HG03175 (cell line): ENCODE data around the gene SPDYE1.
A peak's percentile ranks its signal among the peaks of the same experiment; 100 is the strongest.

ENCODE experiments used
- ATAC-seq: cut with Tn5 transposase; IDR thresholded peaks from one replicate; pipeline ENCODE4 v1.9.1; 2021; ENCODE audit warnings: mild to moderate bottlenecking, moderate library complexity; ENCODE audit not compliant: unreplicated experiment

The SPDYE1 gene

DNA sequence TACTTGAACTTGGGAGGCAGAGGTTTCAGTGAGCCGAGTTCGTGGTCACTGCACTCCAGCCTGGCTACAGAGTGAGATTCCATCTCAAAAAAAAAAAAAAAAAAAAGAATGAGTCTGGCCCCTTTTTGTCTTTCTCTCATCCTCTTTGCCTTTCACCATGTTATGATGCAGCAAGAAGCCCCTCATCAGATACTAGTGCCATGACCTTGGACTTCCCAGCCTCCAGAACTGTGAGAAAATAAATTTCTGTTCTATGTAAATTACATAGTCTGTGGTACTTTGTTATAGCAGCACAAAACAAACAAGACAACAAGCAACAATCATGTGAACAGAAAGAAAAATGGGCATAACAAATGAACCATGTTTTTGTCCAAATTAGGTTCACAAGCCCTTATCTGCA, 44.5 kb downstream of the SPDYE1 start:
- no peak for ATAC-seq

DNA sequence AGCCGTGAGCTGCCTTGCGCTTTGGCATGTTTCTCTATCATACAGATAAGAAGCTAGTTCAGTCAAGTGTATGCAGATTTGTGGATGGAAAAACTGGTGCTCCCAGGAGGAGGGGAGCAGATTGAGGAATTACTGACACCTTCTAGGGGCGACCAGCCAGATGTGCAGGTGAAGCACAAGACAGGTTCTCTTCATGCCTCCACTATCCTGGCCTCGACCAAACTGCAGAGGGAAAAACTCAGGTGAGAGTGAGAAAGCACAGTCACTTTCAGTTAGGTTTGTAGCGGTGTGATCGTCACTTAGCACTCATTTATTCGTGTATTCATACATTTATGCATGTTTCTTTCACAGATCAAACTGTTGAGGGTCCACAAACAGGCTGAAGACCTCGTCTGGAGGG, 46.2 kb downstream of the SPDYE1 start:
- no peak for ATAC-seq

DNA sequence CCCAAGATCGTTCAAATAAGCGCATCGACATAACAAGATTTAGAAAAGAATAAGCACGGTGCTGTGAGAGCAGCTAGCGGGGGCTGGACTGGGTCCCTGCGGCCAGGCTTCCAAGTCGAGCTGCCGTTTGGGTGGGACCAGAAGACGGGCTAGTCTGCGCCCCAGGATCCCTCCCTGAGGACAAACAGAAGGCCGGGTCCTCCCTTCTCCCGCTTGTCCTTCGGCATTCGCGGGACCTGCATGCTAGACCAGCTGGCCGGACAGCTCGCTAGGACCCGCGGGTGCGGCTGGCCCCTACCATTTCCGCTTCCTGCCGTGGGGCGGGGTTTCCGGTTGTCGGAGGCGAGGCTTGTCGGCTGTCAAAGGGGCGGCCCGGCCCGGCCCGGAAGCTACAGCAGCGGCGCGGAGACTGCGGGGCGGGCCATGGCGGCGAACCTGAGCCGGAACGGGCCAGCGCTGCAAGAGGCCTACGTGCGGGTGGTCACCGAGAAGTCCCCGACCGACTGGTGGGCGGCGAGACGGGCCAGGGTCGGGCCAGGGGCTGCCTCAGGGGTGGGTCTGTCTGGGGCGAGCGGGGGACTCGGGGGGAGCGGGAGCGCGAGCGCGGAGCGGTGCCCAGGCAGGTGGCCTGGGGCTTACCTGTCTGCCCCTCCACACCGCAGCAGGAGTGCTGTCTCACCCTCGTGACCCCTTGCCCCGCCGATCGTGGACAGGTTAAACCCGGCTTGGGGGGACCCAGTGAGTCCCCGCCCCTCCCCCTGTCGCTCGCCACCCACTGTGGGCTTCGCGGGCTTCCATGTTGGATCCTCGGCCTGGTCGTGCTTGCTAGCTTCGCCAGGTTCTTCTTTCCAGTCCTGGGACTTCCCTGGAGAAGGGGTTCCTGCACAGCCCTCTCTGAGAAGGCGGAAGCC, 46.9 kb downstream of the SPDYE1 start, which contains the start of gene DBNL:
Gene DBNL, plus strand, starts transcription at position 388 of the 911 bp plus-strand sequence. Its CDS starts 36 bp downstream, at position 424.
- ATAC-seq: peak; percentile 66

DNA sequence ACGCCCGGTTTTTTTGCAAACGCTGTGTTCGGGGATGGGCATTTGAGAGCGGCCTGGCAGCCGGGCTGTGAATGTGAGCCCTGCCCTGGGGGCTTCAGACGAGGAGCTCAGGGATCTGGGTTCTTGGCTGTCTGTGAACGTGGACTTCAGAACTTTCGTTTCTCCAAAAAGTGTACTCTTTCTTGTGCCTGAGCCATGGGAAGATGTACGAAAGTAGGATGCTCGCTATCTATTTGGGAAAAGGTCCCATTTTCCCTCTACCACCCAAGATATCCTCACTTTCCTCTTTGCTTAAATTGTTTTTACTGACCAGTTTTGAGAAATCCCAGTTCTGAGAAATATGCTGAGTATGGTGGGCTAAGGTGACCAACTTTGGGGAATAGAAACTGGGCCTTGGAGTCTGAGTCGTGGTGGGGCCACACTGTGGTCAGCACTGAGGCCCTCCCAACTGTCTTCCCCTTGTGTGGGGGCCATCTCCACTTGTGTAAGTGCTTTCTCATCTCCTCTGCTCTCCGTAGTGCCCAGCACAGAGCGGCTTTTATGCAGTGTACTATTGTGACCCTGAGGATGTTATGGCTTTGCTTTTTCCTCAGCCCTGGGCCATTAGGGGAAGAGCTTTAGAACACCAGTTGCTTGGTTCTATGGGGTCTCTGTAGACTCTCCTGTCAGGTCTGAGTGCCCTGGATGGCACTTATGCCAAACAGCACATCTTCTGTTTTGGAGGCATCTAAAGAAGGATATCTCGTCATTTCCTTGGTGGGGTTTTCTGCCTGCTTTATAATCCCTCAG, 47.7 kb downstream of the SPDYE1 start:
- no peak for ATAC-seq

DNA sequence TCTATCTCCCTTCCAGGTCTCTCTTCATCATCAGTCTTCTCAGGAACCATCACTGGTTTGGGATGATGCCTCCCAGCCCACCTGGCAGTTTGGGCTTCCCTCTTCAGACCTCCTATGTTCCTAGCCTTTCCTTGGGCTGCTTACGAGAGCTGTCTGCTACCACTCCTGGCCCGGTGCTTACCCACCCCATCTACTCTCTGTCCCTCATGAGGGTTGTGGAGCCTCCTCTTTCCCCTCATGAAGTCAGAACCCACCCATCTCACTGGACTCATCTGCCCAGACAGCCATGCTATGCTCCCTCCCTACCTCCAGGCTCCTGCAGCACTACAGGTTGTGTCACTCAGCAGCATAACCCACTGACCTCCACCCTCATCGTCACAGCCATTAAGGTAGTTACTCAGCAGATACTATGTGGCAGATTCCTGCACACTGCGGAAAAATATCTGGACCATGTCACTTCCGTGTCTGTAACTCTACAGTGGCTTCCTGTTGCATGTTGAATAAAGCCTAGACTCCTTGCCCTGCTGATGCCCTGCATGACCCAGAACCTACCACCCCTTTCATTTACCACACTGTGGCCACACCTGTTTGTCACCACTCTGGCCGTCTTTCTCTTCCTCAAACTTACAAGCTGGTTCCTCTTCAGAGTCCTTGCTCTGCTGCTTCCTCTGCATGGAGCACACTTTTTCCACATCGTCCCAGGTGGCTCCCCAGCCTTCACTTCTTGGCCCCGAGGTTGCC, 48.8 kb downstream of the SPDYE1 start:
- peak; percentile 73 for ATAC-seq

DNA sequence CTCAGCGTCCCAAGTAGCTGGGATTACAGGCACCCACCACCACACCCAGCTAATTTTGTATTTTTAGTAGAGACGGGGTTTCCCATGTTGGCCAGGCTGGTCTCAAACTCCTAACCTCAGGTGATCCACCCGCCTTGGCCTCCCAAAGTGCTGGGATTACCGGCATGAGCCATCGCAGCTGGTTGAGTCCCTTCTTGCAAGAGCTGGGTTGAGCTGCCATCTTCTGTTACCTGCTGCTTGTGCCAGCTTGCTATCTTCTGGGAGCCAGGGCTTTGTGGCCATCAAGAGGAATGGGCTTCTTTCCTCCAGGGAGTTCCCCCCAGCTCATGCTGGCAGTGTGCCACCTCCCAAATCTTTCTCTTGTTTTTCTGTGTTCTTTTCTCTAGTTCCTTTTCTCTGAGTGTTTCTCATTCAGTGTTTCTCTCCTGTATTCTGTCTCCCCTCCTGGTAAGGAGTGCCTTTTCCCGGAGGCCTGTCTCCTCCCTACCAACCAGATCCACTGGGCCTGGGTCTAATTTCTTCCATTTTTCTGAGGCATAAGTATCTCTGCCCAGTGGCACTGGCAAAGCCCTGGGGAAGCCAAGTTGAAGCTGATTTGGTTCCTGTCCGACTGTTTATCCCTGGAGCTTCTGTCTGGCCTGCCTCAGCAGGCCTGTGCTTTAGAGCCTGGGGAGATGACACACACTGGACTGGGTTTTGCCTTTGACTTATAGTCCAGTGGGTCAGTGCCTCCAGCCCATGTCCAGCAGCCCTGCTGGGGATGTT, 50.5 kb downstream of the SPDYE1 start:
- ATAC-seq: no peak

DNA sequence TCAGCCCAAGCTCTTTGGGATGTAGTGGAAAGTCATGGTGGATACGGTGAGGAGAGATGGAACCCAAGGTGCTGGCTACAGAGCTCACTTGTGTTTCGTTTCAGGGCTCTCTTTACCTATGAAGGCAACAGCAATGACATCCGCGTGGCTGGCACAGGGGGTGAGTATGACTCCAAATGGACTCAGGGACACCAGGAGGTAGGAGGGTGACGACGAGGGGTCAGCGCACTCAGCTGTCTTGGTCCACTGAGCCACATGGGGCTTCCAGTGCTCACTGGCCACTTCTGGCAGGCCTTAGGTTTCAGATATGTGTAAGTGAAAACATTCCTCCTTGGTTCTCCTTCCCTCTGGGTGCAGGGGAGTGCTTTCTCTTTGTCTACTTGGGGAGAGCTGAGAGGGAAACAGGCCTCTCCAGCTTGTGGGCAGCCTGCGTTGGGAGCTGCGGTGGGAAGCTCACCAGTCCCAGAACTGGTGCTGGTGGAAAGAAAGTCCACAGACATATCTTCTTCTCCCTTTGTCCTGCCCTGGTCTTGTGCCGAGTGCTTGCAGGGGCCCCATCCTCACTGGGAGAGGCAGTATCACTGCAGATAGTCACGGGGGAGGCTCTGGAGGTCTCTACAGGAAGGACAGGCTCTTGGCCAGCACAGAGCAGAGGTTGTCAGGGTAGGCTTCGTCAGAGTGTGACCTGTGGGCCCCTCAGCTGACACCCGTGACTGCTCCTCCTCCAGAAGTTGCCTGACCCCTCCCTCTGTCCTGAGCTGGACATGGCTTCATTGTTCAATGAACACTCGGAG, 52.6 kb downstream of the SPDYE1 start:
- ATAC-seq: no peak

DNA sequence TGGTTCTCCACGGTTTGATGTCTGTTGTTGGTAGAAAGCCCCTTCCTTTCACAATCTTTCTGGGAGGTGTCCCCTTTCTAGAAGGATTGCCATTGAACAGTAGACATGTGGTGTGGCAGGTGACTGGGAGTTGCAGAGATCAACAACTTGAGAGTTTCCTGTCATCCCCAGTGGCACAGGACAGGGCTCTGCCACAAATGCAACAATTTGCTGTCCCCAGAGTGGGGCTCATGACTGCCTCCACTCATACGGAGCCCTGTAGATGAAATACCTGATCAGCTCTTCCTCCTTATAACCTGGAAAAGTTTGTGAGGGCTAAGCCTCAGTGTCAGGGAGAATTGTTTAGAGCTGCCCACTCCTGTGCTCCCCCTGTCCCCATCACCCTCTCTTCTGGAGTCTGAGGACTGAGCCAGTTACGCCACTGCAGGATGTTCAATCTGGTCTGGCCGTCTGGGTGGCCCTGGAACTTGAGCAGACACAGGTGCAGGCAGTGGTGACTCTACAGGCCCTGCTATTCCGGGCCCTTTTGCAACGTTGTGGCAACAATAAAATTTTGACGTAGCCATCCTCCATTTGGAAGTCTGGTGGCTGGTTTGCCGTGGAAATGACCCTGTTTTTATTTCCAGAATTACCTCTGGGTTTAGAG, 53.3 kb downstream of the SPDYE1 start:
- ATAC-seq: no peak

DNA sequence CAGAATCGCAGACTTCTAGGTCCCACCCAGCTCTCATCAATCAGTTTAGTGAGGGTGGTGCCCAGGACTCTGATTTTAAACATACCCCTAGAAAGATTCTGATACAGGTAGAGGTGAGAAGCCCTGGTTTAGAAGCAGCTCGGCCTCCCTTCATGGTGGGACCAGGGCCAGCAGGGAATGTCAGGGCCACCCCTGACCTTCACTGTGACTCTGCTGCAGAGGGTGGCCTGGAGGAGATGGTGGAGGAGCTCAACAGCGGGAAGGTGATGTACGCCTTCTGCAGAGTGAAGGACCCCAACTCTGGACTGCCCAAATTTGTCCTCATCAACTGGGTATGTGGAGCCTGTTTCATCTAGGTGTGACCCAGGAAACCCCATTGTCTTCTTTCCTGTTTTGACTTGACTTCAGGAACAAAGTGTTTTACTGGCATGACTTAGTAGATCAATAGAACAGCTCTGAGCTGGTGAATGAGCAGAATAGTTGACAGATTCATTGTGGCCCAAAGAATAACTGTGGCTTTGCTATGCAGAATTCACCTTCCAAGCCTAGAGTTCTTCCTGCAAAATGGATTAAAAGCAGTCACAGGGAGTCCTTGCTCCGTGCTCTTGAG, 54.0 kb downstream of the SPDYE1 start:
- no peak for ATAC-seq

DNA sequence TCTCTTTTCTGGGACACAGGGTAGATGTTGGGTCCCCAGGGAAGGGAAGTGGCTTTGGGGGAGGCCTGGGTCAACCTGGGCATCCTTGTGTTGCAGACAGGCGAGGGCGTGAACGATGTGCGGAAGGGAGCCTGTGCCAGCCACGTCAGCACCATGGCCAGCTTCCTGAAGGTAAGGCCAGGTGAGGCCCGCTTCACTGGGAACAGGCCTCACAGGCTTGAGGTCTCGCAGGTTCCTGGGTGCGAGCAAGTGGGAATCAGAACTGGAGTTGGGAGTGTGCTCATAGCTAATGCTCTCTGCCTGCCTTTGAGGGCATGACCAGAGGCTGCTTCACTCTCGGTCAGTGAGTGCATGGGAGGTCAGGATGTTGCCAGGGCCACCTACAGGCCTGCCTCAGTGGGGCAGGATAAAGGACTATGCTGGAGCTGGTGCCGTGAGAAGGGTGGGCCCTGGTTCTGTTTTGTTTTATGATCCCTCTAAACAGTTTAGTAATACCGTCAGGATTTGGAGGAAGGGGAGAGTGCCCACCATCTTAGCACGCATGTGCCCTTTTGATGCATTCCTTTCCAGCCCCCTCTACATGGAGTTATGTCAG, 55.2 kb downstream of the SPDYE1 start:
- no peak for ATAC-seq

DNA sequence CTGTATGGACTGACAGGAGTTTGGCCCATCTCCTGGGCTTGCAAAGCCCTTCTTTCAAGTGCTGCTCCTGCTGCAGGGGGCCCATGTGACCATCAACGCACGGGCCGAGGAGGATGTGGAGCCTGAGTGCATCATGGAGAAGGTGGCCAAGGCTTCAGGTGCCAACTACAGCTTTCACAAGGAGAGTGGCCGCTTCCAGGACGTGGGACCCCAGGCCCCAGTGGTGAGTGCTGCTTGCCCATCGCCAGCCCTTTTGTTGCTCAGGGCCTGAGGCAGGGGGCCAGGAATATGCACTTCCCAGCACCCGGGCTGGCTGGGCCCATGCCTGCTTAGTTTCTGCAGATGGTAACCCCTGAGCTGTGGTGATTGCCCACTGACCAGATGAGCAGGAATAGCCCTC, 59.0 kb downstream of the SPDYE1 start:
- no peak for ATAC-seq

DNA sequence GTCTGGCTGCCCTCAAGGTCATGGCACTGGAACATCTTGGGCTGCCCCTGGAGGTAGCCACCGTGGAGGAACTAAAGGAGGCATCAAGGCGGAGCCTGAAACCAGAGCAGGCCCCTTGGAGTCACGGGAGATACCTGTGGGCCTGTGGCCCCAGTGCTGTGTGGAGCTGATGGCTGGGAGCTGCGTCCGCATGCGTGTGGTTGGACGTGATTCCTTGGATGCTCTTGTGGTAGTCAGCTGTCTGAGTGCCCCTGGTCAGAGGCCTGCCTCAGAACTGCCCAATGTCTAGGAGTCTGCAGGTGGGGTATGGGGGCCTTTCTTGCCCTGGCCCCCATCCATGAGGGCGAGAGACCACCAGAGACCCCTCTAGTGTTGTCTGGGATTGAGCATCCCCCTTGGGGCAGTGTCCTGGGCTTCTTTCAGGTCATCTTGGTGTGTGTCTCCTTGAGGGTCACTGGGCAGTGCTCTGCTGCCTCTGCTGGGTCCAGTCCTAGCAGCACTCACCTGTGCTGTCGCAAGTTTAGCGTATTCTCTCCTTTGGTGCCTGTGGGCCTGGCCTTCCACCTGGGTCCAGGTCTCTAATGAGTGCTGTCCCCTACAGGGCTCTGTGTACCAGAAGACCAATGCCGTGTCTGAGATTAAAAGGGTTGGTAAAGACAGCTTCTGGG, 59.6 kb downstream of the SPDYE1 start:
- no peak for ATAC-seq

DNA sequence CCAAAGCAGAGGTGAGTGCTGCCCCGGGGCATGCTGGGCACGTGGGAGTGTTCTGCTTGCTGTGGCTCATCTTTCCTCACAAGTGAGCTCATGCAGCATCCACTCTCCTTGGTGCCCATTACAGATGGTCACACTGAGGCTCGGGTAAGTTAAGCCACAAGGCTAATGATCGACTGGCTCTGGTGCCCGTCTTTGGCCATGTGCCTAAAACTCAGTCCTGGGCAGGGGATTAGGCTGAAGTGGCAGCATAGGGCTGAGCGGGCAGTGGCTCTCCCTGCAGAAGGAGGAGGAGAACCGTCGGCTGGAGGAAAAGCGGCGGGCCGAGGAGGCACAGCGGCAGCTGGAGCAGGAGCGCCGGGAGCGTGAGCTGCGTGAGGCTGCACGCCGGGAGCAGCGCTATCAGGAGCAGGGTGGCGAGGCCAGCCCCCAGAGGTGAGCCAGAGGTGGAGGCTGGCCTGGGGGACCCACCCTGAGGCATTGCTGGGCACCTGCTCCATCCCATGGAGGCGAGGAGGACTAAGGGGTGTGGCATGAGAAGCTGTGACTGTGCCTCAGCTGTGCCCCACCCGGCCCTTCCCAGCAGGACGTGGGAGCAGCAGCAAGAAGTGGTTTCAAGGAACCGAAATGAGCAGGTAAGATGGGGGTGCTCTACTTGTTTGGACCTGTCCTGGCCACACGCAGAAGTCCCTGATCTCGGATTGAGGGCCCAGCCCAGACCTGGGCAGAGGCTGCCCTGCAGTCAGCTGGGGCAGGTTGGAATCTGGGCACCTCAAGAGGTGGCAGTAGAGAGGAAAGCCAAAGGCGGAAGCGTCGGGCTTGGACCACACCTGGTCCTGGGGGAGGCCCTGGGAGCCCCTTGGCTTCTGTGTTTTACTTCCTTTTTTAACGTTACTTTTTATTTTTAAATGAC, 60.4 kb downstream of the SPDYE1 start:
- ATAC-seq: no peak

DNA sequence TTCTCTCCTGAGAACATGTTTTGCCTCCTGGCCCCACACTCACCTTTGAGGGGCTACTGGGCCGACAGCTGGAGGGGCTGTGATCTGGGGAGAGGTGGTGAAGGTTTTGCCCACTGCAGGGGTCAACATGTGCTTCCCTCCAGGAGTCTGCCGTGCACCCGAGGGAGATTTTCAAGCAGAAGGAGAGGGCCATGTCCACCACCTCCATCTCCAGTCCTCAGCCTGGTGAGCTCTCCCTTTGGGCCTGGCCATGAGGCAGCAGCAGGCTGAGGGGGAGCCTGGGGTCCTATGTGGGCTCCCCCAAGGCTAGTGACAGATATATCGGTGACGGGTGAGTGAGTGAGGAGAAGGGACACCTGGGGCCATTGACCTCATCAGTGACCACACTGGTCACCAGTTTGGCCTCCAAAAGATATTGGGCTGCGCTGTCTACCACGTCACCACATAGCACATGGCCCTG, 61.1 kb downstream of the SPDYE1 start:
- ATAC-seq: peak; percentile 13

DNA sequence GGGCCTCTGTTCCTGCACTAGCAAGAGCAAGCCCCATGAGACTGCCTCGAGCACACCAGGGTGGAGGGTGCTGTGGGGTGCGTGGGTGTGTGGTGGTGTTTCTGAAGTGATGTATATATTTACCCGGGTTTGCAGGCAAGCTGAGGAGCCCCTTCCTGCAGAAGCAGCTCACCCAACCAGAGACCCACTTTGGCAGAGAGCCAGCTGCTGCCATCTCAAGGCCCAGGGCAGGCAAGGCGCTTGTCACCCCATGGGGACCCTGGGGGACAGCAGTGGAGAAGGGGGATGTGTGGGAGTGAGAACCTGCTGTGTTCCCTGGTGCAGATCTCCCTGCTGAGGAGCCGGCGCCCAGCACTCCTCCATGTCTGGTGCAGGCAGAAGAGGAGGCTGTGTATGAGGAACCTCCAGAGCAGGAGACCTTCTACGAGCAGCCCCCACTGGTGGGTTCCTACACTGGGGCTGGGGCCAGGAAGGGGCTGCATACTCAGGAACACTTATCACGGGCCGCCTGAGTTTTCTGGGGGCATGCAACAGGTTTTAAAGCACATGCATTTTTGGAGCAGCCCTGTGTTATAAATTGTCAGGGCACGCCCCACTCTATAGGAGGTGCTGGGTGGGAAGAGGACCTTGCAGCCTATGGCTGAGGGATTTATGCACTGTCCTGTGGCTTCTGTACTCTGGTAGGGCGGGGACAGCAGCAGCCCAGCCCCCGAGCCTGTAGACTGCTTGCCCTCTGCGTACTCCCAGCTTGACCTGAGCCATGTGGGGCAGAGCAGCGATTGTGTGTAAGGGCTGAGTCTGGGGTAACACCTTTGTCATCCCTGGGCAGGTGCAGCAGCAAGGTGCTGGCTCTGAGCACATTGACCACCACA, 61.8 kb downstream of the SPDYE1 start:
- ATAC-seq: peak; percentile 63
